ENCODE results near the gene ZBTB4.

GRCh38 chr17:7466639-7467341, 12.6 kb downstream of the ZBTB4 start:
- no peak for TF ChIP-seq USF1 (IDR thresholded peaks at IDR 0.05)
- no peak for TF ChIP-seq ZBTB7A (IDR thresholded peaks at IDR 0.05; ENCODE audit: low read depth)
- no peak for TF ChIP-seq CEBPB (IDR thresholded peaks at IDR 0.05)
- no peak for TF ChIP-seq REST (IDR thresholded peaks at IDR 0.05; ENCODE audit: low read depth)
- TF ChIP-seq EP300 (IDR thresholded peaks at IDR 0.05; ENCODE audit: borderline replicate concordance) = no peak
- TF ChIP-seq RAD21 (IDR thresholded peaks at IDR 0.05; ENCODE audit: low read depth) = no peak
- peak; percentile 65 for TF ChIP-seq NFIC (IDR thresholded peaks at IDR 0.05)
- TF ChIP-seq MAX (IDR thresholded peaks at IDR 0.05) = no peak
- no peak for TF ChIP-seq TAF1 (IDR thresholded peaks at IDR 0.05; ENCODE audit: low read depth)
- TF ChIP-seq YY1 (IDR thresholded peaks at IDR 0.05; ENCODE audit: low read depth) = peak; percentile 83
